PFSK-1 (cell line): ENCODE data around the gene DYNLRB2.

Experiments used
- FOXP2 ChIP-seq: optimal IDR thresholded peaks from 2 replicates; pipeline ENCODE3; 2011; ENCODE audit warnings: borderline replicate concordance, control low read depth, inconsistent platforms; ENCODE audit not compliant: insufficient read depth; ENCODE audit errors: extremely low read length, extremely low read depth
- POLR2AphosphoS5 ChIP-seq: IDR thresholded peaks from 2 replicates; pipeline ENCODE4 v1.6.1; 2012; ENCODE audit warnings: low read depth, mild to moderate bottlenecking, control low read depth, low read length, moderate library complexity
- REST ChIP-seq, 2 experiments: IDR thresholded peaks; 2 replicates each; pipeline versions ENCODE4 v1.6.1 to v1.8.0; 2011 to 2012; ENCODE audit warnings: low read depth in 2 of 2, low read length in 2 of 2, control low read depth in 1 of 2, inconsistent platforms in 1 of 2, mild to moderate bottlenecking in 1 of 2, moderate library complexity in 1 of 2; ENCODE audit not compliant: insufficient read depth in 1 of 2
- SIN3A ChIP-seq: IDR thresholded peaks from 2 replicates; pipeline ENCODE4 v1.6.1; 2012; ENCODE audit warnings: mild to moderate bottlenecking, low read length, moderate library complexity, borderline replicate concordance; ENCODE audit not compliant: insufficient read depth
- TAF1 ChIP-seq: IDR thresholded peaks from 2 replicates; pipeline ENCODE4 v1.6.1; 2012; ENCODE audit warnings: low read length, control low read depth, borderline replicate concordance; ENCODE audit not compliant: insufficient read depth

The DYNLRB2 gene

GRCh38 chr16:80517846-80518245 lies 22.9 kb upstream of the DYNLRB2 start:
- no peak for TF ChIP-seq SIN3A
- no peak for TF ChIP-seq FOXP2
- TF ChIP-seq POLR2AphosphoS5, result no peak
- no peak for TF ChIP-seq TAF1
- TF ChIP-seq REST (IDR thresholded peaks at IDR 0.05; ENCODE audit: insufficient read depth in 1 of 2, low read depth in 2 of 2, low read length in 2 of 2), result no peak

- no peak for TF ChIP-seq FOXP2
- TF ChIP-seq REST (IDR thresholded peaks at IDR 0.05; ENCODE audit: insufficient read depth in 1 of 2, low read depth in 2 of 2, low read length in 2 of 2), result no peak
- TF ChIP-seq TAF1, result no peak
- no peak for TF ChIP-seq POLR2AphosphoS5
- TF ChIP-seq SIN3A, result no peak
These were observed 22.4 kb upstream of the DYNLRB2 start for GRCh38 chr16:80518436-80518835.

- TF ChIP-seq SIN3A, result no peak
- TF ChIP-seq TAF1, result no peak
- no peak for TF ChIP-seq REST (IDR thresholded peaks at IDR 0.05; ENCODE audit: insufficient read depth in 1 of 2, low read depth in 2 of 2, low read length in 2 of 2)
- no peak for TF ChIP-seq POLR2AphosphoS5
- no peak for TF ChIP-seq FOXP2
These were observed 21.6 kb upstream of the DYNLRB2 start for GRCh38 chr16:80519189-80519588.

- TF ChIP-seq TAF1 (no peak), POLR2AphosphoS5 (no peak), REST (IDR thresholded peaks at IDR 0.05; ENCODE audit: insufficient read depth in 1 of 2, low read depth in 2 of 2, low read length in 2 of 2) (no peak), SIN3A (no peak), FOXP2 (no peak)
These were observed 15.4 kb upstream of the DYNLRB2 start for GRCh38 chr16:80525420-80525819.
